Measurements from ENCODE around the gene ACTBL2. TPM values are rescaled to one million over a fixed set of nuclear protein-coding genes. Genes with fewer than 3 reads are reported as not detected.
A peak's percentile ranks its signal among the peaks of the same experiment; 100 is the strongest.

Gene ACTBL2
- polyA plus RNA-seq, 1 donor (not counting 4 experiments of a cell fraction or from before 2014, with no cell fraction given), result 0.68 TPM

DNA sequence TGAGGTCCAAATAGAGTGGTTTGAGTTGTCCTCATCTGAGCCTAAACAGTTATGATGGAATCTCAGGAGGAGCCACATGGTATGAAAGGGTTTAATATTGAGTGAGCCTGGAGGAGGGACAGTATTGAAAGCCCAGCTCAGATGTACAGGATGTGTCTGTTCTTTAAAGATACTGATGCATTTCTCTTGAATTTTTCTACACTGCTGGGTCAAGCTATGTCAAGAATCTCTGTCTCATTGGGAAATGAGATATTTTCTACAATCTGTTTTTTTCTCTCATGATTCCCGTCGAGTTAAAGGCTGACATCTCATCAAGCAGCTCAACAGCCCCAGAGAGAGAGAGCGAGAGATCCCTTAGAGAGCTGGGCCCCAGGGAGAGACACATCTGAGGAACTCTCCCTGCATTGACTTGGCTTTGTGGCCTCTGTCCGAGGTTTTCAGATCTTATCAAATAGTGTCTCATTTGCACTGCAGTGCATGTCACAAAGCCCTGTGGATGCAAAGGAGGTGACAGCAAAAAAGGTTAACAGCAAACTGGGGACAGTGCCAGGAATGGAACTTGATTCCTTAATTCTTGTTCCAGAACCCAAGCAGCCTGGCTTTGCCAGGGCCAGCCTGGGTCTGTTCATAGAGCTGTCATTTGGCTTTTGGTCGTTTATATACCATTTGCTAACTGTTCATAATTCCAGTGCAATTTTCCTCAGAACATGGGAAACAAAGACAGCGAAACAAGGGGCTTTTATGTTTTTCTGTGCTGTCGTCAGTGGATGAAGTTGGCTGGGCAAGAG lies 19.0 kb upstream of the ACTBL2 start:
- no peak overlapping the region for H2AFZ ChIP-seq (ENCODE audit: control insufficient read depth, low read length)
- H3K36me3 ChIP-seq (ENCODE audit: control insufficient read depth in 2 of 2, extremely low read depth in 1 of 2, insufficient read depth in 2 of 2, low read length in 2 of 2), result no peaks in the 10 kb centered on the region
- no peaks in the 10 kb centered on the region for H3K79me2 ChIP-seq (ENCODE audit: control insufficient read depth, insufficient read depth, low read length)
- H3K27ac ChIP-seq (ENCODE audit: control insufficient read depth, insufficient read depth, low read length), result no peak overlapping the region
- H3K9me3 ChIP-seq (ENCODE audit: control insufficient read depth, low read depth, low read length), result no peaks in the 10 kb centered on the region
- no peak for TF ChIP-seq EZH2 (IDR thresholded peaks at IDR 0.05; ENCODE audit: low read length)
- TF ChIP-seq, protein P1, sequence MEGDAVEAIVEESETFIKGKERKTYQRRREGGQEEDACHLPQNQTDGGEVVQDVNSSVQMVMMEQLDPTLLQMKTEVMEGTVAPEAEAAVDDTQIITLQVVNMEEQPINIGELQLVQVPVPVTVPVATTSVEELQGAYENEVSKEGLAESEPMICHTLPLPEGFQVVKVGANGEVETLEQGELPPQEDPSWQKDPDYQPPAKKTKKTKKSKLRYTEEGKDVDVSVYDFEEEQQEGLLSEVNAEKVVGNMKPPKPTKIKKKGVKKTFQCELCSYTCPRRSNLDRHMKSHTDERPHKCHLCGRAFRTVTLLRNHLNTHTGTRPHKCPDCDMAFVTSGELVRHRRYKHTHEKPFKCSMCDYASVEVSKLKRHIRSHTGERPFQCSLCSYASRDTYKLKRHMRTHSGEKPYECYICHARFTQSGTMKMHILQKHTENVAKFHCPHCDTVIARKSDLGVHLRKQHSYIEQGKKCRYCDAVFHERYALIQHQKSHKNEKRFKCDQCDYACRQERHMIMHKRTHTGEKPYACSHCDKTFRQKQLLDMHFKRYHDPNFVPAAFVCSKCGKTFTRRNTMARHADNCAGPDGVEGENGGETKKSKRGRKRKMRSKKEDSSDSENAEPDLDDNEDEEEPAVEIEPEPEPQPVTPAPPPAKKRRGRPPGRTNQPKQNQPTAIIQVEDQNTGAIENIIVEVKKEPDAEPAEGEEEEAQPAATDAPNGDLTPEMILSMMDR (optimal IDR thresholded peaks at IDR 0.05 in 1 of 3, IDR thresholded peaks at IDR 0.05 in 1 of 3, conservative IDR thresholded peaks at IDR 0.05 in 1 of 3; ENCODE audit: extremely low read depth in 1 of 3, insufficient read depth in 2 of 3, low read length in 3 of 3), result no peak
- no peak overlapping the region for H3K9ac ChIP-seq (ENCODE audit: control insufficient read depth, extremely low read depth, insufficient read depth, low read length)
- DNase-seq (ENCODE audit: low read depth, low spot score), result no peak
- no peak for FAIRE-seq
- peaks cover 4% of the 10 kb centered on the region for H3K4me1 ChIP-seq (ENCODE audit: control insufficient read depth, extremely low read depth, insufficient read depth, low read length)
- no peaks in the 10 kb centered on the region for H3K9me1 ChIP-seq (ENCODE audit: control insufficient read depth, extremely low read depth, insufficient read depth, low read length)
- dilution Hi-C loops (cut with MboI; ENCODE audit: extremely low pct_ligation_motif_present, low sequenced_read_pairs), result no loop called here
- no peak overlapping the region for H3K4me3 ChIP-seq (ENCODE audit: control insufficient read depth in 2 of 3, extremely low read depth in 1 of 3, insufficient read depth in 2 of 3, low read depth in 1 of 3, low read length in 3 of 3)
- H4K20me1 ChIP-seq (ENCODE audit: control insufficient read depth, extremely low read depth, insufficient read depth, low read length), result no peaks in the 10 kb centered on the region
- no peak overlapping the region for H3K4me2 ChIP-seq (ENCODE audit: control insufficient read depth, extremely low read depth, insufficient read depth, low read depth, low read length)
- no peaks in the 10 kb centered on the region for H3K27me3 ChIP-seq (ENCODE audit: control insufficient read depth, extremely low read depth, insufficient read depth, low read length)

- DNase-seq (ENCODE audit: low read depth, low spot score) (no peak), FAIRE-seq (peak; percentile 39)
- H3K4me1 ChIP-seq (ENCODE audit: control insufficient read depth, extremely low read depth, insufficient read depth, low read length), result peaks cover 18% of the 10 kb centered on the region
- no peak overlapping the region for H3K9ac ChIP-seq (ENCODE audit: control insufficient read depth, extremely low read depth, insufficient read depth, low read length)
- no peaks in the 10 kb centered on the region for H3K36me3 ChIP-seq (ENCODE audit: control insufficient read depth in 2 of 2, extremely low read depth in 1 of 2, insufficient read depth in 2 of 2, low read length in 2 of 2)
- peak overlapping the region; percentile 73 for H3K4me2 ChIP-seq (ENCODE audit: control insufficient read depth, extremely low read depth, insufficient read depth, low read depth, low read length)
- no peak for TF ChIP-seq EZH2 (IDR thresholded peaks at IDR 0.05; ENCODE audit: low read length)
- TF ChIP-seq, protein P1 (optimal IDR thresholded peaks at IDR 0.05 in 1 of 3, IDR thresholded peaks at IDR 0.05 in 1 of 3, conservative IDR thresholded peaks at IDR 0.05 in 1 of 3; ENCODE audit: extremely low read depth in 1 of 3, insufficient read depth in 2 of 3, low read length in 3 of 3), result peak; percentile 67 to 73 (median 73)
- no peaks in the 10 kb centered on the region for H3K9me3 ChIP-seq (ENCODE audit: control insufficient read depth, low read depth, low read length)
- no peaks in the 10 kb centered on the region for H3K27me3 ChIP-seq (ENCODE audit: control insufficient read depth, extremely low read depth, insufficient read depth, low read length)
- H3K79me2 ChIP-seq (ENCODE audit: control insufficient read depth, insufficient read depth, low read length), result no peaks in the 10 kb centered on the region
- no peaks in the 10 kb centered on the region for H4K20me1 ChIP-seq (ENCODE audit: control insufficient read depth, extremely low read depth, insufficient read depth, low read length)
- dilution Hi-C loops (cut with MboI; ENCODE audit: extremely low pct_ligation_motif_present, low sequenced_read_pairs), result no loop called here
- peak overlapping the region; percentile 68 for H2AFZ ChIP-seq (ENCODE audit: control insufficient read depth, low read length)
- H3K9me1 ChIP-seq (ENCODE audit: control insufficient read depth, extremely low read depth, insufficient read depth, low read length), result peaks cover 4% of the 10 kb centered on the region
- H3K27ac ChIP-seq (ENCODE audit: control insufficient read depth, insufficient read depth, low read length), result no peak overlapping the region
- H3K4me3 ChIP-seq (ENCODE audit: control insufficient read depth in 2 of 3, extremely low read depth in 1 of 3, insufficient read depth in 2 of 3, low read depth in 1 of 3, low read length in 3 of 3), result peak overlapping the region in 2 of 3 experiments; percentile 31 to 36
Observed at GRCh38 chr5:57499262-57500050, 16.8 kb upstream of the ACTBL2 start.

Measured in keratinocyte (primary cell).